AG04450 (cell line): Measurements from ENCODE around the gene ELMO2. TPM values are rescaled to one million over a fixed set of nuclear protein-coding genes. Genes with fewer than 3 reads are reported as not detected.

Source experiments
- CTCF ChIA-PET: fragments of 300-600, 350-600 bp; formaldehyde crosslinking; extraction: SDS; loops from one replicate; lab custom pipeline; 2022; ENCODE audit warnings: antibody characterized with exemption, inconsistent platforms; lab: Charles Lee
- POLR2A ChIA-PET: fragments of 350-600 bp; formaldehyde crosslinking; extraction: SDS; loops from one replicate; lab custom pipeline; 2021; ENCODE audit warnings: antibody characterized with exemption, inconsistent platforms; lab: Yijun Ruan, JAX
- DNase-seq: peaks from one replicate; pipeline ENCODE4 v3.0.0-alpha.2; 2011; ENCODE audit warnings: low read depth, low spot score
- H3K27ac ChIP-seq: one replicate; pipeline ENCODE4 v1.5.1; 2012; ENCODE audit warnings: low read depth, low read length, control low read depth
- H3K27me3 ChIP-seq: one replicate; pipeline ENCODE4 v1.6.0; 2012; ENCODE audit warnings: low read length; ENCODE audit not compliant: control insufficient read depth, insufficient read depth
- H3K4me3 ChIP-seq: 2 replicates; pipeline ENCODE4 v1.5.1; 2011; ENCODE audit warnings: mild to moderate bottlenecking, low read depth, low read length, control low read depth
- H3K9me3 ChIP-seq: 2 replicates; pipeline ENCODE4 v1.5.1; 2012; ENCODE audit warnings: low read length; ENCODE audit not compliant: control insufficient read depth, insufficient read depth
- CTCF ChIP-seq: IDR thresholded peaks from 2 replicates; pipeline ENCODE4 v1.5.1; 2011; ENCODE audit warnings: low read depth, low read length, control low read depth, inconsistent platforms
- polyA plus RNA-seq: library from polyadenylated mRNA; depleted of rRNA; stranded (reverse); fragments of >200 nt; gene quantifications from 2 replicates; pipeline ENCODE4 v1.2.3, GENCODE V29; 2011

Gene ELMO2
- polyA plus RNA-seq, 1 experiment, result 34.4 TPM

GRCh38 chr20:46408281-46408731 is 1.9 kb upstream of the ELMO2 start:
- ChIA-PET CTCF (interaction anchor here (1.1 to 1.8 kb wide), 4 partner anchors 59 to 395 kb away, joined by 3 to 8 read pairs (median 4); no protein-coding TSS in a partner anchor), POLR2A (interaction anchor here (2.7 kb wide), 1 partner anchor 44 kb away, joined by 18 read pairs; no protein-coding TSS in a partner anchor)
- Histone ChIP-seq H3K27ac (no peak overlapping the region), H3K9me3 (no peaks in the 10 kb centered on the region; the same call in 1 of the 2 replicates), H3K27me3 (peaks cover 4% of the 10 kb centered on the region), H3K4me3 (no peak overlapping the region)
- no peak for DNase-seq
- no peak for TF ChIP-seq CTCF

- CTCF ChIA-PET, result interaction anchor here (1.0 to 1.8 kb wide), 3 partner anchors 16 to 394 kb away, joined by 3 to 8 read pairs (median 4); no protein-coding TSS in a partner anchor
- POLR2A ChIA-PET, result interaction anchor here (0.6 to 2.7 kb wide), 2 partner anchors 43 to 593 kb away, joined by 3 to 18 read pairs; no protein-coding TSS in a partner anchor
- Histone ChIP-seq H3K27me3 (peaks cover 4% of the 10 kb centered on the region), H3K27ac (no peak overlapping the region), H3K4me3 (no peak overlapping the region), H3K9me3 (no peaks in the 10 kb centered on the region; the same call in 1 of the 2 replicates)
- no peak for TF ChIP-seq CTCF
- no peak for DNase-seq
These were observed 1.2 kb upstream of the ELMO2 start for GRCh38 chr20:46407671-46407996.

GRCh38 chr20:46406986-46407670 is 713 bp upstream of the ELMO2 start:
- Histone ChIP-seq H3K4me3 (peak overlapping the region; percentile 65), H3K27ac (peak overlapping the region; percentile 57), H3K9me3 (no peaks in the 10 kb centered on the region; the same call in 1 of the 2 replicates), H3K27me3 (peaks cover 4% of the 10 kb centered on the region)
- TF ChIP-seq CTCF, result no peak
- POLR2A ChIA-PET, result interaction anchor here (0.6 to 2.7 kb wide), 2 partner anchors 43 to 593 kb away, joined by 3 to 18 read pairs; no protein-coding TSS in a partner anchor
- CTCF ChIA-PET, result interaction anchor here (1.0 to 1.8 kb wide), 4 partner anchors 10 to 393 kb away, joined by 3 to 8 read pairs (median 4); no protein-coding TSS in a partner anchor
- DNase-seq, result no peak

GRCh38 chr20:46402331-46402811 is 4.0 kb downstream of the ELMO2 start:
- Histone ChIP-seq H3K27ac (peak overlapping the region; percentile 22), H3K9me3 (no peaks in the 10 kb centered on the region; the same call in 1 of the 2 replicates), H3K27me3 (no peaks in the 10 kb centered on the region), H3K4me3 (no peak overlapping the region)
- POLR2A ChIA-PET, result no interaction called here
- TF ChIP-seq CTCF, result no peak
- no peak for DNase-seq
- CTCF ChIA-PET, result interaction anchor here (0.8 to 1.6 kb wide), 2 partner anchors 9 to 270 kb away, joined by 3 read pairs; no protein-coding TSS in a partner anchor
